Endothelial cell (in vitro differentiated cells): ENCODE measurements around the gene FRA10AC1. TPM values are rescaled to one million over a fixed set of nuclear protein-coding genes. Genes with fewer than 3 reads are reported as not detected.
"Not testable (repeated sequence)": the region's sequence is repeated elsewhere in the genome, so short reads cannot be mapped to it uniquely, and the experiment has no call there.

Experiments
- DNase-seq: peaks from one replicate; pipeline ENCODE4 v3.0.0; 2021; ENCODE audit warnings: low spot score
- H3K27ac Mint-ChIP-seq: one replicate; pipeline ENCODE4 v1.8.0; 2021; ENCODE audit warnings: mixed read lengths, inconsistent platforms; ENCODE audit not compliant: unreplicated experiment
- H3K27me3 Mint-ChIP-seq: one replicate; pipeline ENCODE4 v1.8.0; 2021; ENCODE audit warnings: mild to moderate bottlenecking, moderate library complexity, mixed read lengths, inconsistent platforms; ENCODE audit not compliant: unreplicated experiment
- H3K36me3 Mint-ChIP-seq: one replicate; pipeline ENCODE4 v1.8.0; 2021; ENCODE audit warnings: mild to moderate bottlenecking, low read depth, mixed read lengths, inconsistent platforms; ENCODE audit not compliant: unreplicated experiment
- H3K4me1 Mint-ChIP-seq: one replicate; pipeline ENCODE4 v1.8.0; 2021; ENCODE audit warnings: mild to moderate bottlenecking, mixed read lengths, inconsistent platforms; ENCODE audit not compliant: unreplicated experiment
- H3K4me3 Mint-ChIP-seq: one replicate; pipeline ENCODE4 v1.8.0; 2021; ENCODE audit warnings: mild to moderate bottlenecking, mixed read lengths, inconsistent platforms; ENCODE audit not compliant: unreplicated experiment
- H3K9me3 Mint-ChIP-seq: one replicate; pipeline ENCODE4 v1.8.0; 2021; ENCODE audit warnings: mixed read lengths, inconsistent platforms; ENCODE audit not compliant: unreplicated experiment
- CTCF ChIP-seq: fragments of 200-600 bp; sonication (generic); IDR thresholded peaks from one replicate; pipeline ENCODE4 v1.5.0; 2021; ENCODE audit warnings: antibody characterized with exemption; ENCODE audit not compliant: unreplicated experiment
- total RNA-seq: library from RNA; stranded (reverse); fragmentation: NEBNext Ultra II Directional; extraction: Animal tissue kit (Norgen Biotek cat#: 25700); gene quantifications from one replicate; pipeline ENCODE4 v1.2.1, GENCODE V29; 2021; ENCODE audit not compliant: unreplicated experiment

Gene FRA10AC1
- total RNA-seq, 1 donor from 2014 or later = 14.6 TPM

- no peaks in the 10 kb centered on the region for H3K9me3 Mint-ChIP-seq
- no peak overlapping the region for H3K4me3 Mint-ChIP-seq
Observed at GRCh38 chr10:93704451-93704850, 2.1 kb upstream of the FRA10AC1 start.

DNA sequence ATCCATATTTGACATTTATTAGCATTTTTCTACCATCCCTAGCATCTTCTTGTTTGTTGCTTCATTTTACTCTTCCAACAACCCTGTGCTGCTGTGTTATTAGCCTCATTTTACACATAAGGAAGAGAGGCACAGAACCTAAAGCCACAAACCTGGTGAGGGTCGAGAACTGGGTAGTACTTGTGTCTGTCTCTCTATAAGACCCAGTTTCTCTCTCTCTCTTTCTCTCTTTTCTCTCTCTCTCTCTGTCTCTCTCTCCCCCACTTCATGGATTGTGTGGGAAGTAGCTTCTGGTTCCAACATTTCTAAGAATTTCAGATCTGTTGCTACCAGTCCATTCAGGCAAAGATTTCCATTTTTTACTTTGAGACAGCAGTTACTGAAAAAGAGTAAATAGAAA is 1.4 kb upstream of the FRA10AC1 start:
- H3K36me3 Mint-ChIP-seq = no peaks in the 10 kb centered on the region
- H3K9me3 Mint-ChIP-seq = no peaks in the 10 kb centered on the region
- DNase-seq = no peak
- peaks cover 9% of the 10 kb centered on the region for H3K4me1 Mint-ChIP-seq
- no peaks in the 10 kb centered on the region for H3K27me3 Mint-ChIP-seq
- no peak for TF ChIP-seq CTCF
- H3K4me3 Mint-ChIP-seq = no peak overlapping the region
- H3K27ac Mint-ChIP-seq = no peak overlapping the region

More at GRCh38 chr10:93704451-93704850, 2.1 kb upstream of the FRA10AC1 start:
- no peaks in the 10 kb centered on the region for H3K27me3 Mint-ChIP-seq
- no peak for TF ChIP-seq CTCF
- no peak overlapping the region for H3K27ac Mint-ChIP-seq
- no peak for DNase-seq
- H3K36me3 Mint-ChIP-seq = no peaks in the 10 kb centered on the region
- H3K4me1 Mint-ChIP-seq = peaks cover 9% of the 10 kb centered on the region

DNA sequence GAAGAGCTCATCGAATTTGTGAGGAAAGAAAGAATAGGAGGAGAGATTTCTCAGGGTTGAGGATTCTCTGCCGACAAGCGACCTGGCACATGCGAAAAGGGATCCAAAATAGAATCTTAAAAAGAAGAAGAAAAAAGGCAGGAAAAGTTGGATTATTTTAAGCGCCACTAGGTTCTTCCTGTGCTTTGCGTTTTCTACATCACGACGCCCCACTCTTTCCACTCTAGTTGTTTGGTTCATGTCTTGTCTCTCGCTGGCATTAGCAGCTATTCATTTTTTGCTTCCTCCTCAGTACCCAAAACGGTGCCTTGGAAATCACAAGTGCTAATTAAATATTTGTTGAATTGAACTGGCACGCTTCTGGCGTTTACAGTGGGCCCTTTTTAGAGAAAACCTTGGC is 674 bp upstream of the FRA10AC1 start:
- no peak overlapping the region for H3K4me3 Mint-ChIP-seq
- no peaks in the 10 kb centered on the region for H3K27me3 Mint-ChIP-seq
- H3K9me3 Mint-ChIP-seq = no peaks in the 10 kb centered on the region
- no peak overlapping the region for H3K27ac Mint-ChIP-seq
- H3K4me1 Mint-ChIP-seq = peaks cover 9% of the 10 kb centered on the region
- no peak for TF ChIP-seq CTCF
- no peak for DNase-seq
- H3K36me3 Mint-ChIP-seq = no peaks in the 10 kb centered on the region

DNA sequence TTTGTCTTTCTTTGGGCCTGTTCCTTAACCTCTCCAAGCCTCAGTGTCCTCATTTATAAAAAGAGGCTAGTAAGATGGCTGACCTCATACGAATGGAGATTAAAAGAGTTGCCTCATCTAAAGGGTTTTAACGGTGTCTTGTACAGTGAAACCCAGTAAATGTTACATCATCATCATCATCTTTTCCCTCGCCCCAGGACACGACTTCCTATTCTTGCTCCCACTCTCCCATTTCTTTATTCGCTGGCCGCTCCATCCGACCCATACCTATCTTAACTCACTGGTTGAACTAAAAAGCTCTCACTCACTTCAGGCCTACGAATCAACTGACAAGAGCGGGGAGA is 554 bp downstream of the FRA10AC1 start:
- Mint-ChIP-seq H3K9me3 (no peaks in the 10 kb centered on the region), H3K27ac (no peak overlapping the region), H3K27me3 (no peaks in the 10 kb centered on the region), H3K4me1 (peaks cover 8% of the 10 kb centered on the region), H3K4me3 (no peak overlapping the region), H3K36me3 (no peaks in the 10 kb centered on the region)
- no peak for TF ChIP-seq CTCF
- DNase-seq = no peak

DNA sequence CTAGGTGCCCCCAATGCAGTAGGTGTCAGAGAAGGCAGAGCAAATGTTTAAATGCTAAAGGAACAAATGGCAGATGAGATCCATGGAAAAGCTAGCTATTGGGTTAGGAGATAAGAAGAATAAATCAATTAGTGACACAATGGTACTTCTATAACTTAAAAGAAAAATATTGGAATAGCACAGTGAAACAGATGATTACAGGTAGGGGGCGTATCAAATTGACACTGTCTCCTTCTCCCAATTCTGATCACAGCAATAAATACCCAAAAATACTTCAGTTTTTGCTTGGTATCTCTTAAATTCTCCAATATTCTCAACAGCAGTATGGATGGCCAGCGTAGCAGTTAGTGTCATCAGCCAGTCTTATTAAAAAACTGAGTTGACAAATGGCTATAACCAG is 5.2 kb downstream of the FRA10AC1 start:
- Mint-ChIP-seq H3K27ac (no peak overlapping the region), H3K27me3 (peaks cover 3% of the 10 kb centered on the region), H3K9me3 (no peaks in the 10 kb centered on the region), H3K36me3 (peaks cover 4% of the 10 kb centered on the region), H3K4me1 (no peaks in the 10 kb centered on the region), H3K4me3 (no peak overlapping the region)
- DNase-seq = no peak
- TF ChIP-seq CTCF = no peak

DNA sequence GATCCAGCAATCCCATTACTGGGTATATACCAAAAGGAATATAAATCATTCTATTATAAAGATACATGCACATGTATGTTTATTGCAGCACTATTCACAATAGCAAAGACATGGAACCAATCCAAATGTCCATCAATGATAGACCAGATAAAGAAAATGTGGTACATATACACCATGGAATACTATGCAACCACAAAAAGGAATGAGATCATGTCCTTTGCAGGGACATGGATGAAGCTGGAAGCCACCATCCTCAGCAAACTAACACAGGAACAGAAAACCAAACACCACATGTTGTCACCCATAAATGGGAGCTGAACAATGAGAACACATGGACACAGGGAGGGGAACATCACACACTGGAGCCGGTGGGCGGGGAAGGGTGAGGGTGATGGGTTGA is 5.8 kb downstream of the FRA10AC1 start:
- not testable (repeated sequence) for H3K27me3 Mint-ChIP-seq, H3K9me3 Mint-ChIP-seq, DNase-seq, H3K4me3 Mint-ChIP-seq, H3K4me1 Mint-ChIP-seq, H3K36me3 Mint-ChIP-seq, H3K27ac Mint-ChIP-seq
